Nephron progenitor cell (in vitro differentiated cells): ENCODE measurements around the gene RPL39L.
A peak's percentile ranks its signal among the peaks of the same experiment; 100 is the strongest.

Experiments
- DNase-seq: peaks from one replicate; pipeline ENCODE4 v3.0.0; 2021
- H3K27ac Mint-ChIP-seq: 2 replicates; pipeline ENCODE4 v1.8.0; 2021; ENCODE audit warnings: mild to moderate bottlenecking, moderate library complexity, mixed read lengths
- H3K27me3 Mint-ChIP-seq: 2 replicates; pipeline ENCODE4 v1.8.0; 2021; ENCODE audit warnings: mild to moderate bottlenecking, low read depth, mixed read lengths; ENCODE audit not compliant: poor library complexity
- H3K36me3 Mint-ChIP-seq: 2 replicates; pipeline ENCODE4 v1.8.0; 2021; ENCODE audit warnings: low read depth, mixed read lengths
- H3K4me1 Mint-ChIP-seq: 2 replicates; pipeline ENCODE4 v1.8.0; 2021; ENCODE audit warnings: mixed read lengths
- H3K4me3 Mint-ChIP-seq: 2 replicates; pipeline ENCODE4 v1.8.0; 2021; ENCODE audit warnings: mild to moderate bottlenecking, moderate library complexity, mixed read lengths
- H3K9me3 Mint-ChIP-seq: 2 replicates; pipeline ENCODE4 v1.8.0; 2021; ENCODE audit warnings: mild to moderate bottlenecking, moderate library complexity, mixed read lengths
- CTCF ChIP-seq: fragments of 200-600 bp; sonication (generic); IDR thresholded peaks from 2 replicates; pipeline ENCODE4 v1.5.0; 2021; ENCODE audit warnings: antibody characterized with exemption

RPL39L gene

DNA sequence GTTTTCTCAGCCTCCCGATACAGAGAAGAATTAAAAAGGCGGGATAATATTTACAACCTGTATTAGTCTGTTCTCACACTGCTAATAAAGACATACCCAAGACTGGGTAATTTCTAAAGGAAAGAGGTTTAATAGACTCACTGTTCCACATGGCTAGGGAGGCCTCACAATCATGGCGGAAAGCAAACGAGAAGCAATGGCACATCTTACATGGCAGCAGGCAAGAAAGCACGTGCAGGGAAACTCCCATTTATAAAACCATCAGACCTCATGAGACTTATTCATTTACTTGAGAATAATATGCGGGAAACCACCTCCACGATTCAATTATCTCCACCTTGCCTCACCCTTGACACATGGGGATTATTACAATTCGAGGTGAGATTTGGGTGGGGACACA lies 27.5 kb upstream of the RPL39L start:
- peaks cover 34% of the 10 kb centered on the region for H3K4me1 Mint-ChIP-seq
- no peak for TF ChIP-seq CTCF
- H3K9me3 Mint-ChIP-seq, result peaks cover 9% of the 10 kb centered on the region
- no peaks in the 10 kb centered on the region for H3K36me3 Mint-ChIP-seq
- H3K27ac Mint-ChIP-seq, result no peak overlapping the region
- H3K4me3 Mint-ChIP-seq, result no peak overlapping the region
- peaks cover 9% of the 10 kb centered on the region for H3K27me3 Mint-ChIP-seq
- no peak for DNase-seq

DNA sequence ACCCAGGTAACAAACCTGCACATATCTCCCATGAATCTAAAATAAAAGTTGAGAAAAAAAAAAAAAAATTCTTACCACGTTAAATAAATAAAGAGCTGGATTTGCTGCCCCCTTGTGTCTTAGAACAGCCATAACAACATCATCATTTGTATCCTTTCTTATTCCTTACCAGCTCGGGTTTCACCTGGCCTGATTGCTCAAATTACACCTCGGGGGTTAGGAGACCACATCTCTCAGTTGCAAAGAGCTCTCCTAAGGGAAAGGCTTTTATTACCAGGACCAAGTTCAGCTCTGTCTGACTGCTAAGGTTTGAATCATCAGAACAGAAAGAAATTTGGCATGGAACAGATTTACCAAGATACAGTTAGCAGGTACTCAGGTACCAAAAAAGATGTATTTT lies 25.8 kb upstream of the RPL39L start:
- Mint-ChIP-seq H3K36me3 (no peaks in the 10 kb centered on the region), H3K27ac (no peak overlapping the region), H3K27me3 (peaks cover 7% of the 10 kb centered on the region), H3K9me3 (peaks cover 19% of the 10 kb centered on the region), H3K4me1 (peaks cover 41% of the 10 kb centered on the region), H3K4me3 (no peak overlapping the region)
- TF ChIP-seq CTCF, result peak; percentile 78
- peak; percentile 57 for DNase-seq

GRCh38 chr3:187162265-187162953 lies 23.1 kb upstream of the RPL39L start:
- no peak overlapping the region for H3K27ac Mint-ChIP-seq
- H3K27me3 Mint-ChIP-seq, result peaks cover 2% of the 10 kb centered on the region
- no peak overlapping the region for H3K4me3 Mint-ChIP-seq
- peaks cover 41% of the 10 kb centered on the region for H3K4me1 Mint-ChIP-seq
- TF ChIP-seq CTCF, result no peak
- H3K9me3 Mint-ChIP-seq, result peaks cover 30% of the 10 kb centered on the region
- no peak for DNase-seq
- no peaks in the 10 kb centered on the region for H3K36me3 Mint-ChIP-seq

DNA sequence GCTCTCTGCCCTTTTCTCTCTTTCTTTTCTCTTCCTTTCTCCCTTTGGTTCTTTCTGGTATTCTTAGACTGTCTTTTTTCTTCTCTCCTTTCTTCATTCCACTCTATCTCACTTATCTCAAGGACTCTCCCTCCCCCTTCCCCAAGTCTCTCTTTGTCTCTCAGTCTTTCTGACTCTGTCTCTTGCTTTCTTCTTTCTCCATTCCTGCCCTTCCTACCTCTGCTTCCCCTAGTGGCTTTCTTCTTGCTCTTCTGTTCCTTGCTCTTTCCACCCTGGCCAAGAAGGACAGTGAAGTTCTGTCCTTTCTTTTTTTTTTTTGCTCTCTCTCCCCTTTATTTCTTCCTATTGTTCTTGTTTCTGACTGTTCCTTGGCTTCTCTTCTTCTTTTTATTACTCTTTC lies 22.3 kb upstream of the RPL39L start:
- no peak for DNase-seq
- no peak for TF ChIP-seq CTCF
- Mint-ChIP-seq H3K27me3 (peaks cover 2% of the 10 kb centered on the region), H3K36me3 (no peaks in the 10 kb centered on the region), H3K4me1 (peaks cover 38% of the 10 kb centered on the region), H3K9me3 (peaks cover 26% of the 10 kb centered on the region), H3K4me3 (no peak overlapping the region), H3K27ac (peak overlapping the region; percentile 20)

DNA sequence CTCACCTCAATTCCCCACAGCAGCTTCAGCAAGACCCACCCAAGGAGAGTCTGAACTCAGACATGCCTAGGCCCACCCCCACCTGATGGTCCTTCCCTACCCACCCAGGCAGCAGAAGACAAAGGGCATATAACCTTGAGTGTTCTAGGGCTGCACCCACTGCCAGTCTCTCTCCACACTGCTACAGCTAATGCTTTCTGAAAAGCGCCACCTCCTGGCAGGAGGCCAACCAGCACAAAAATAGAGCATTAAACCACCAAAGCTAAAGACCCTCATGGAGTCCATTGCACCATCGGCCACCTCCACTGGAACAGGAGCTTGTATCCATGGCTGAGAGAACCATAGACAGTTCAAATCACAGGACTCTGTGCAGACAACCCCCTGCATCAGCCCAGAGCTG lies 11.3 kb upstream of the RPL39L start:
- Mint-ChIP-seq H3K9me3 (peaks cover 36% of the 10 kb centered on the region), H3K36me3 (peaks cover 5% of the 10 kb centered on the region), H3K27me3 (no peaks in the 10 kb centered on the region), H3K27ac (no peak overlapping the region), H3K4me1 (no peaks in the 10 kb centered on the region), H3K4me3 (no peak overlapping the region)
- DNase-seq, result no peak
- no peak for TF ChIP-seq CTCF

- H3K4me1 Mint-ChIP-seq, result no peaks in the 10 kb centered on the region
- H3K27ac Mint-ChIP-seq, result no peak overlapping the region
- H3K36me3 Mint-ChIP-seq, result peaks cover 7% of the 10 kb centered on the region
- H3K27me3 Mint-ChIP-seq, result no peaks in the 10 kb centered on the region
- peaks cover 36% of the 10 kb centered on the region for H3K9me3 Mint-ChIP-seq
- DNase-seq, result no peak
- no peak for TF ChIP-seq CTCF
- no peak overlapping the region for H3K4me3 Mint-ChIP-seq
Observed at GRCh38 chr3:187150186-187150585, 10.9 kb upstream of the RPL39L start.
